ENCODE data around the gene LLGL2.

Gene LLGL2

DNA sequence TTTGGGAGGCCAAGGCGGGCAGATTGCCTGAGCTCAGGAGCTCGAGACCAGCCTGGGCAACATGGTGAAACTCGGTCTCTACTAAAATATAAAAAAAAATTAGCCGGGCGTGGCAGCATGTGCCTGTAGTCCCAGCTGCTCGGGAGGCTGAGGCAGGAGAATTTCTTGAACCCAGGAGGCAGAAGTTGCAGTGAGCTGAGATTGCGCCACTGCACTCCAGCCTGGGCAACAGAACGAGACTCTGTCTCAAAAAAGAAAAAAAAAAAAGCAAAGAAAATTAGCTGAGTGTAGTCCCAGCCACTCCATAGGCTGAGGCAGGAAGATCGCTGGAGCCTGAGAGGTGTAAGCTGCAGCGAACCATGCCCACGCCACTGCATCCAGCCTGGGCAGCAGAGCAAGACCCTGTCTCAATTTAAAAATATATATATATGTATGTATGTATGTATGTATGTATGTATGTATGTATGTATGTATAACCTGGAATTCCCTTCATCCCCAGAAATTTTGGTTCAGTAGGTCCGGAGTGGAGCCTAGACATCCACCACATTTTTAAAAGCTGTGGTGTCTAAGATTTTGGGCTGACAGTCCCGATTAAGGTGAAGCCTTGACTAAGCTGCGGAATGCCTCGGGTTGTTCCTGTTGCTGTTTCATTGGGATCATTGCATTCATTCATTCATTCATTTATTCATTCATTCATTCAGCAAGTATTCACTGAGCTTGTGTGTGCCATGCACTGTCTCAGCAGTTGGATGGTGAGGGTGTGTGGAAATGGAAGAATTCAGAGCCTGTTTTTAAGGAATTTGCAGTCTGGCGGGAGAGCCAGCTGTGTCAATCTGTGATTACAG, 43.2 kb upstream of the LLGL2 start:
- Histone ChIP-seq H3K4me3 (ENCODE audit: insufficient read depth, low read depth, low read length, poor library complexity, severe bottlenecking) (no peak overlapping the region), H3K36me3 (ENCODE audit: control insufficient read depth, insufficient read depth, low read length) (no peaks in the 10 kb centered on the region), H3K9me3 (ENCODE audit: control insufficient read depth, low read length) (no peaks in the 10 kb centered on the region), H3K27me3 (replicated peaks; ENCODE audit: control insufficient read depth, insufficient read depth, low read length, poor library complexity, severe bottlenecking) (no peaks in the 10 kb centered on the region), H3K4me1 (ENCODE audit: control insufficient read depth, insufficient read depth, low read length, poor library complexity, severe bottlenecking) (peaks cover 7% of the 10 kb centered on the region), H3K27ac (ENCODE audit: insufficient read depth, low read length, poor library complexity, severe bottlenecking) (no peak overlapping the region)
- DNase-seq: no peak

DNA sequence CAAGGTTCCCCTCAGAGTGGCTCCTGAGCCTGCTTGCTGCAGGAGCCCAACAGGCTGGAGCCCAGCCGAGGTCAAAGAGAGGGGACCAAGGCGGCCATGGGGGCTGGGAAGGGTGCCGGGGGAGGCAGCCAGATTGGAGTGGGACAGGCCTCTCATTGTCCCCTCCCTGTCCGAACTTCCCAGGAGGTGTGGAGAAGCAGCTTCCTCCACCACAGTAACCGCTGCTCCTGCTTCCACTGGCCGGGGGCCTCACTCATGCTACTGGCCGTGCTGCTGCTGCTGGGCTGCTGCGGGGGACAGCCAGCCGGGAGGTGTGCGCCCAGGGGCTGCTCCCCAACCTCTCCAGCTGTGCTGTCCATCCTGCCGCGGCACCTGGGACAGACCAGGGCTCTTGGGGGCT, 39.8 kb upstream of the LLGL2 start:
- H3K27ac ChIP-seq (ENCODE audit: insufficient read depth, low read length, poor library complexity, severe bottlenecking): no peak overlapping the region
- H3K4me1 ChIP-seq (ENCODE audit: control insufficient read depth, insufficient read depth, low read length, poor library complexity, severe bottlenecking): peaks cover 16% of the 10 kb centered on the region
- no peak overlapping the region for H3K4me3 ChIP-seq (ENCODE audit: insufficient read depth, low read depth, low read length, poor library complexity, severe bottlenecking)
- no peak for DNase-seq
- H3K9me3 ChIP-seq (ENCODE audit: control insufficient read depth, low read length): no peaks in the 10 kb centered on the region
- H3K36me3 ChIP-seq (ENCODE audit: control insufficient read depth, insufficient read depth, low read length): no peaks in the 10 kb centered on the region
- no peaks in the 10 kb centered on the region for H3K27me3 ChIP-seq (replicated peaks; ENCODE audit: control insufficient read depth, insufficient read depth, low read length, poor library complexity, severe bottlenecking)

DNA sequence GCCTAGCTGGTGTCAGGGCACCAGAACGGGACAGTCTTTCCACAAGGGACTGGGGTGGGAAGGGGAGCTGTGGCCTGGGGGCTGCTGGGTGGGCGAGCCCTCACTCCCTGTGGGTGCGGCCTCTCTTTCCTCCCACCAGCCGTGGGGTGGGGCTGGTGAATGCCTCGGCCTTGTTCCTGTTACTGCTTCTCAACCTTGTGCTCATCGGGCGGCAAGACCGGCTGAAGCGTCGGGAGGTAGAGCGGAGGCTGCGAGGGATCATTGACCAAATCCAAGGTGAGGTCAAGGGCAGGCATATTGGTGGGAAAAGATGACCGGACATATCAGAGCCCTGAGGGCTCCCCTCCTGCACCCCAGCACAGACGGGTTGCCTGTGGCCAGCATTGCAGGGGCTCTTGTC, 39.3 kb upstream of the LLGL2 start:
- DNase-seq: no peak
- Histone ChIP-seq H3K27ac (ENCODE audit: insufficient read depth, low read length, poor library complexity, severe bottlenecking) (no peak overlapping the region), H3K36me3 (ENCODE audit: control insufficient read depth, insufficient read depth, low read length) (no peaks in the 10 kb centered on the region), H3K27me3 (replicated peaks; ENCODE audit: control insufficient read depth, insufficient read depth, low read length, poor library complexity, severe bottlenecking) (no peaks in the 10 kb centered on the region), H3K4me1 (ENCODE audit: control insufficient read depth, insufficient read depth, low read length, poor library complexity, severe bottlenecking) (peaks cover 16% of the 10 kb centered on the region), H3K9me3 (ENCODE audit: control insufficient read depth, low read length) (no peaks in the 10 kb centered on the region), H3K4me3 (ENCODE audit: insufficient read depth, low read depth, low read length, poor library complexity, severe bottlenecking) (no peak overlapping the region)

DNA sequence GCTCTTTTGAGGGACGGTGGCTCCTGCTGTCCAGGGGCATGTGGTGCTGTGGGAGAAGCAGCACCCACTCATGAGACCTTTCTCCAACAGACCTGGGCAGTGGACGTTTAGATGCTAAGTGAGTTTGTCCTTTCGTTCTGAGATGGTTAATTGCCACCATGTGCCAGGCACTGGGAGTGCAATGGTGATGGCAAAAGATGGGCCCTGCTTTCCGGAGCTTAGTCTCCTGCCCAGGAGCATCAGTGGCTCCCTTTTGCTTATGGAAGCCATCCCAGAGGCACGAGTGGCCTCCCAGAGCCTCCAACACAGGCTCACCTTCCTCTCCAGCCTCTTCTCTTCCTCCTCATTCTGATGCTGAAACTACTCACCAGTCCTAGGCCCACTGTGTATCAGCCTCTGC, 38.5 kb upstream of the LLGL2 start:
- Histone ChIP-seq H3K4me3 (ENCODE audit: insufficient read depth, low read depth, low read length, poor library complexity, severe bottlenecking) (peak overlapping the region; percentile 20), H3K9me3 (ENCODE audit: control insufficient read depth, low read length) (no peaks in the 10 kb centered on the region), H3K36me3 (ENCODE audit: control insufficient read depth, insufficient read depth, low read length) (peaks cover 5% of the 10 kb centered on the region), H3K27me3 (replicated peaks; ENCODE audit: control insufficient read depth, insufficient read depth, low read length, poor library complexity, severe bottlenecking) (no peaks in the 10 kb centered on the region), H3K27ac (ENCODE audit: insufficient read depth, low read length, poor library complexity, severe bottlenecking) (peak overlapping the region; percentile 55), H3K4me1 (ENCODE audit: control insufficient read depth, insufficient read depth, low read length, poor library complexity, severe bottlenecking) (peaks cover 16% of the 10 kb centered on the region)
- no peak for DNase-seq

DNA sequence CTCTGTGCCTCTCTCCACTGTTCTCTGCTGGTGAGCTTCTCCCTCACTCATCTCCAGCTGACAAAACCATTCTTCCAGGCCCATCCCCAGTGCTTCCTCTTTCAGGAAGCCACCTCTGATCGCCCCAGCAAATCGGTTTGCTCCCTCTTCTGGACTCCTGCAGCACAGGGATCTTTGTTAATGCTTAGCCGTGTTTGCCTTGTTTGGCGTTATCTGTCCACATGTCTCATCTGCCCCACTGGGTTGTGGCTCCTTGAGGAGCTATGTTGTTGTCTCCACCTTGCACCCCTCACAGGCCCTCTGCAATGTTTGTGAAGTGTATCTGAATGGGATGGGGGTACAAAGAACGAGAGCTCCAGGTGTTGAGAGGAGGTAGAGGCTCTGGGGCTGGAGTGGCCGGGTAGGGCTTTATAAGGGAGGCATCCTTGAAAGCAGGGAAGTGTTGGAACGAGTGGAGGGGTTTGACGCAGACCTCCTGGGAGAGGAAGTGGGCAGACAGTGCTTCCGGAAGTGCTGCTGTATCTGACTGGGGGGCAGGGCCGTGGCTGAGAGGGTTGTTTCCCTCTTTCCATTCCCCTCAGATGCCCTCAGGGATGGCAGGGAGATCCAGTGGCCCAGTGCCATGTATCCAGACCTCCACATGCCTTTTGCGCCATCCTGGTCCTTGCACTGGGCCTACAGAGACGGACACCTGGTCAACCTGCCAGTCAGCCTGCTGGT, 38.0 kb upstream of the LLGL2 start:
- peak overlapping the region; percentile 55 for H3K27ac ChIP-seq (ENCODE audit: insufficient read depth, low read length, poor library complexity, severe bottlenecking)
- H3K36me3 ChIP-seq (ENCODE audit: control insufficient read depth, insufficient read depth, low read length): peaks cover 9% of the 10 kb centered on the region
- H3K4me3 ChIP-seq (ENCODE audit: insufficient read depth, low read depth, low read length, poor library complexity, severe bottlenecking): peak overlapping the region; percentile 20
- peaks cover 16% of the 10 kb centered on the region for H3K4me1 ChIP-seq (ENCODE audit: control insufficient read depth, insufficient read depth, low read length, poor library complexity, severe bottlenecking)
- no peaks in the 10 kb centered on the region for H3K9me3 ChIP-seq (ENCODE audit: control insufficient read depth, low read length)
- DNase-seq: peak in 2 of 3 donors; percentile 17 to 18
- no peaks in the 10 kb centered on the region for H3K27me3 ChIP-seq (replicated peaks; ENCODE audit: control insufficient read depth, insufficient read depth, low read length, poor library complexity, severe bottlenecking)

DNA sequence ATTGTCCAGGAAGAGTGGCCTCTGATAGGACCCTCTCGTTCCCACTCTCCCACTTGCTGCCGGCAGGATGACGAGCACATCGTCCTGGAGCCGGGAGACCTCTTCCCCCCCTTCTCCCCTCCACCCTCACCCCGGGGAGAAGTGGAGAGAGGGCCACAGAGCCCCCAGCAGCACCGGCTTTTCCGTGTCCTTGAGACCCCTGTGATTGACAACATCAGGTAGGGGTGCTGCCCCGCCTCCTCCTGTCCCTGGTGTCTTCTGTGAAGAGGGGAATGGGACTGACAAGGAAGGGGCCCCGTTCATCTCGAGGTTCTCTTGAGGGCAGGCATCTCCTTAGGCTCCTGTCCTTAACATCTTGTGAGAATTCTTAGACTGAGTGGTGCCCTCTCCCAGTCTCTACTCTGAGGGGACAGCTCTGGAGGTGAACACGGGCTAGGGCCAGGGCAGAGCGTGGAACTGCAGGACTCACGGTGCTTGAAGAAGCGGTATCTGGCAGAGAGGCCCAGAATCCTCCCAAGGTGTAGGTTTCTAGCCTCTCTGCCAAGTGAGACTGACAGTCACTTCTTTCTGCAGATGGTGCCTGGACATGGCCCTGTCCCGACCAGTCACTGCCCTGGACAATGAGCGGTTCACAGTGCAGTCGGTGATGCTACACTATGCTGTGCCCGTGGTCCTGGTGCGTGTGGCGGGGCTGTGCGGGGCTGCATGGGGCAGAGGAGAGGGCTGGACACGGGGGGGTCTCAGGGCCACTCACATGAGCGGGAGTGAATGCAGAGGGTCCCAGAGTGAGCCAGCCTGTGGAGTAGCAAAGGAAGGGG, 36.6 kb upstream of the LLGL2 start:
- H3K4me1 ChIP-seq (ENCODE audit: control insufficient read depth, insufficient read depth, low read length, poor library complexity, severe bottlenecking): peaks cover 16% of the 10 kb centered on the region
- no peak overlapping the region for H3K4me3 ChIP-seq (ENCODE audit: insufficient read depth, low read depth, low read length, poor library complexity, severe bottlenecking)
- DNase-seq: no peak
- no peaks in the 10 kb centered on the region for H3K9me3 ChIP-seq (ENCODE audit: control insufficient read depth, low read length)
- H3K36me3 ChIP-seq (ENCODE audit: control insufficient read depth, insufficient read depth, low read length): peaks cover 23% of the 10 kb centered on the region
- no peak overlapping the region for H3K27ac ChIP-seq (ENCODE audit: insufficient read depth, low read length, poor library complexity, severe bottlenecking)
- H3K27me3 ChIP-seq (replicated peaks; ENCODE audit: control insufficient read depth, insufficient read depth, low read length, poor library complexity, severe bottlenecking): no peaks in the 10 kb centered on the region

DNA sequence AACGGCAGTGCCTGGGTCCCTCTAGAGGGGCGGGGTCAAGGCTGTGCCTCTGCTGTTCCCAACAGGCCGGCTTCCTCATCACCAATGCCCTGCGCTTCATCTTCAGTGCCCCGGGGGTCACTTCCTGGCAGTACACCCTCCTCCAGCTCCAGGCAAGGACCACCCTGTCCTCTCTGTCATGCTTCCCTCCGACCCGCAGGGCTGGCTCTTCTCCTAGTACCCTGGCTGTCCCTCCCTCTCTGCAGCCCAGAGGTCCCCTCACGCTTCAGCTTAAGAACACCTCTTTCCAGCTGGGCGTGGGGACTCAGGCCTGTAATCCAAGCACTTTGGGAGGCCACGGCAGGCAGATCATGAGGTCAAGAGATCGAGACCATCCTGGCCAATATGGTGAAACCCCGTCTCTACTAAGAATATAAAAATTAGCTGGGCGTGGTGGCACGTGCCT, 36.0 kb upstream of the LLGL2 start:
- Histone ChIP-seq H3K27me3 (replicated peaks; ENCODE audit: control insufficient read depth, insufficient read depth, low read length, poor library complexity, severe bottlenecking) (no peaks in the 10 kb centered on the region), H3K27ac (ENCODE audit: insufficient read depth, low read length, poor library complexity, severe bottlenecking) (no peak overlapping the region), H3K4me1 (ENCODE audit: control insufficient read depth, insufficient read depth, low read length, poor library complexity, severe bottlenecking) (peaks cover 16% of the 10 kb centered on the region), H3K9me3 (ENCODE audit: control insufficient read depth, low read length) (no peaks in the 10 kb centered on the region), H3K4me3 (ENCODE audit: insufficient read depth, low read depth, low read length, poor library complexity, severe bottlenecking) (no peak overlapping the region), H3K36me3 (ENCODE audit: control insufficient read depth, insufficient read depth, low read length) (peaks cover 30% of the 10 kb centered on the region)
- DNase-seq: no peak

DNA sequence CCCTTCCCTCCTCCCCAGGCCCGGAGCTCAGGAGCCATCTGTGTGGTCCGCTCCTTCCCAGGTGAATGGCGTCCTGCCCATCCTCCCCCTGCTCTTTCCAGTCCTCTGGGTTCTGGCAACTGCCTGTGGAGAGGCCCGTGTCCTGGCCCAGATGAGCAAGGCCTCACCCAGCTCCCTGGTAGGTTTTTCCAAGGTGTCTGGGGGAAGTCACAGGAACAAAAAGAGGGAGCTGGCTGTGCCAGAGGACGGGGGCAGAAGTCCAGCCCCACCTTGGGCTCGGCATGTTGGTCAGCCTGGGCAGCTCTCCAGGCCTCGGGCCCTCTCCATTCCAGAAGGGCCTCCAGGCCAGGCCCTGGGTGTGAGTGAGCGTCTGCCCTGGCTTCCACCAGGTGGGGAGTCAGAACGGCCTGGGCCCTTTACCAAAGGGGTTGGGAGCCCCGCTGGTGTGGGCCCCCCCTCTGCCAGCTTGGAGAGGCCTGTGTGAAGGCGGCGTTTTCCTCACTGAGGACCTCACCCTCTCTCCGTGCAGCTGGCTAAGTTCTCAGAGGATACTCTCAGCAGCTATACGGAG, 35.2 kb upstream of the LLGL2 start:
- H3K27me3 ChIP-seq (replicated peaks; ENCODE audit: control insufficient read depth, insufficient read depth, low read length, poor library complexity, severe bottlenecking): no peaks in the 10 kb centered on the region
- H3K27ac ChIP-seq (ENCODE audit: insufficient read depth, low read length, poor library complexity, severe bottlenecking): no peak overlapping the region
- DNase-seq: no peak
- H3K9me3 ChIP-seq (ENCODE audit: control insufficient read depth, low read length): no peaks in the 10 kb centered on the region
- no peak overlapping the region for H3K4me3 ChIP-seq (ENCODE audit: insufficient read depth, low read depth, low read length, poor library complexity, severe bottlenecking)
- H3K4me1 ChIP-seq (ENCODE audit: control insufficient read depth, insufficient read depth, low read length, poor library complexity, severe bottlenecking): peaks cover 16% of the 10 kb centered on the region
- H3K36me3 ChIP-seq (ENCODE audit: control insufficient read depth, insufficient read depth, low read length): peaks cover 37% of the 10 kb centered on the region

DNA sequence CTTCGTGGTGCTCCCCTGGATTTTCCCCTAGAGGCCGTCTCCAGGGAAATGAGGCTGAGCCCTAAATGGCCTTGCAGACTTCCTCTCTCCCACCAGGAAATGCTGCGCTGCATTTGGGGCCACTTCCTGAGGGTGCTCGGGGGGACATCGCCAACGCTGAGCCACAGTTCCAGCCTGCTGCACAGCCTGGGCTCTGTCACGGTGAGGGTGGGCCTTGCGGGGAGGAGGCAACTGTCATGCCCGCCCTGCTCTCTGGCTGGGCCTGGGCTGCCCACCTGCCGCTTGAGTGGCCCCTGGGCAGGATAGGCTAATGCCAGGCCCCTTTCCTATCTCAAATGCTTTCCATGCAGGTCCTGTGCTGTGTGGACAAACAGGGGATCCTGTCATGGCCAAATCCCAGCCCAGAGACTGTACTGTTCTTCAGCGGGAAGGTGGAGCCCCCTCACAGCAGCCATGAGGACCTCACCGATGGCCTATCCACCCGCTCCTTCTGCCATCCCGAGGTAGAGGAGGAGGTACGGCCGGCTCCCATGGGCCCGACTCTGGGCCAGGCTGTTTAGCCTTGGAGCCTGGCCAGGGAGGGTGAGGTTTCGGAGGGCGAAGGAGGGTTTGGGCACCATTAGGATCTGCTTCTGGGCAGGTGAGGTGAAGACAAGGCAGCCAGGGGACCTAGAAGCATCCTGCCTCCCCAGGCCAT, 34.4 kb upstream of the LLGL2 start:
- H3K36me3 ChIP-seq (ENCODE audit: control insufficient read depth, insufficient read depth, low read length): peaks cover 44% of the 10 kb centered on the region
- no peaks in the 10 kb centered on the region for H3K9me3 ChIP-seq (ENCODE audit: control insufficient read depth, low read length)
- DNase-seq: no peak

More for the DNA sequence above, 34.4 kb upstream of the LLGL2 start:
- Histone ChIP-seq H3K27me3 (replicated peaks; ENCODE audit: control insufficient read depth, insufficient read depth, low read length, poor library complexity, severe bottlenecking) (no peaks in the 10 kb centered on the region), H3K4me1 (ENCODE audit: control insufficient read depth, insufficient read depth, low read length, poor library complexity, severe bottlenecking) (peaks cover 16% of the 10 kb centered on the region), H3K27ac (ENCODE audit: insufficient read depth, low read length, poor library complexity, severe bottlenecking) (no peak overlapping the region), H3K4me3 (ENCODE audit: insufficient read depth, low read depth, low read length, poor library complexity, severe bottlenecking) (no peak overlapping the region)

All from effector memory CD4-positive, alpha-beta T cell (primary cell).